HUES6 (cell line): Measurements from ENCODE around the gene PARD3.

Source experiments
- H3K27ac ChIP-seq: 2 replicates; pipeline ENCODE4 v1.7.0; 2013; ENCODE audit warnings: low read depth, mild to moderate bottlenecking, low read length, inconsistent platforms
- H3K27me3 ChIP-seq: 2 replicates; pipeline ENCODE4 v1.6.1; 2013; ENCODE audit warnings: low read length; ENCODE audit not compliant: control insufficient read depth, insufficient read depth
- H3K36me3 ChIP-seq: 2 replicates; pipeline ENCODE4 v1.6.1; 2013; ENCODE audit warnings: low read length; ENCODE audit not compliant: control insufficient read depth, insufficient read depth
- H3K4me1 ChIP-seq: 2 replicates; pipeline ENCODE4 v1.6.1; 2013; ENCODE audit warnings: low read length; ENCODE audit not compliant: control insufficient read depth, insufficient read depth
- H3K4me3 ChIP-seq: 2 replicates; pipeline ENCODE4 v1.5.1; 2013; ENCODE audit warnings: low read depth, low read length
- H3K9ac ChIP-seq: one replicate; pipeline ENCODE4 v1.6.1; 2013; ENCODE audit warnings: mild to moderate bottlenecking, low read length
- H3K9me3 ChIP-seq: 2 replicates; pipeline ENCODE4 v1.6.1; 2013; ENCODE audit warnings: low read depth, low read length; ENCODE audit not compliant: control insufficient read depth, insufficient read depth

The PARD3 gene

GRCh38 chr10:34231441-34232180 lies 583.5 kb downstream of the PARD3 start:
- Histone ChIP-seq H3K4me3 (no peak overlapping the region), H3K27me3 (no peaks in the 10 kb centered on the region), H3K36me3 (no peaks in the 10 kb centered on the region), H3K9ac (no peak overlapping the region), H3K27ac (no peak overlapping the region), H3K4me1 (peaks cover 7% of the 10 kb centered on the region), H3K9me3 (no peaks in the 10 kb centered on the region)

DNA sequence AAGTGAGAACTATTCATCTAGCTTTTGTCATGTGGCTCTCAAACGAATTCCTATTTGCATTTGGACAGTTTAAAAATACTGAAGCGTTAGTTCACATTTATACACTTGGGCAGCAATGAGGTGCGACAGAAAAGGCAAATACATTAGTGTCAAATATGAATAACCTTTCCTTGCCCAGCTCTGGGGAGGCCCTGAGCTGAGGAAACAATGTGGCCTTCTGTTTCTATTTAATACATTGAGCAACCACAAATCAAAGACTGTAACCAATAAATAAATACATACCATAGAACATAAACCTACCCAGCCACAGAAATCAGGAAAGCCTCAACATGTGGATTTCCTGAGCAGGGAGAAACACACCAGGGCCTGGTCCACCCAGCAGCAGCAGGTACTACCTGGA lies 585.2 kb downstream of the PARD3 start:
- Histone ChIP-seq H3K27me3 (no peaks in the 10 kb centered on the region), H3K4me1 (no peaks in the 10 kb centered on the region), H3K9ac (no peak overlapping the region), H3K9me3 (no peaks in the 10 kb centered on the region), H3K36me3 (no peaks in the 10 kb centered on the region), H3K4me3 (no peak overlapping the region), H3K27ac (no peak overlapping the region)

DNA sequence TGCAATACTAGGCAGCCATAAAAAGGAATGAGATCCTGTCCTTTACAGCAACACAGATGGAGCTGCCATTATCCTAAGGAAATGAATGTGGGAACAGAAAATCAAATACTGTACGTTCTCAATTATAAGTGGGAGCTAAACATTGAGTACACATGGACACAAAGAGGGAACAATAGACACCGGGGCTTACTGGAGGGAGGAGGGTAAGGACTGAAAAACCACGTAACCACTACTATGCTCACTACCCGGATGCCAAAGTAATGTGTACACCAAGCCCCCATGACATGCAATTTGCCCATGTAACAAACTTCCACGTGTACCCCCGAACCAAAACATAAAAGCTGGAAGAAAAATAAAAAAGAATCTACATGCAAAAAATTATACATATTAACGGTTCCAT lies 587.0 kb downstream of the PARD3 start:
- no peaks in the 10 kb centered on the region for H3K4me1 ChIP-seq
- H3K9me3 ChIP-seq = no peaks in the 10 kb centered on the region
- no peak overlapping the region for H3K4me3 ChIP-seq
- H3K27me3 ChIP-seq = no peaks in the 10 kb centered on the region
- no peak overlapping the region for H3K9ac ChIP-seq
- H3K36me3 ChIP-seq = no peaks in the 10 kb centered on the region
- H3K27ac ChIP-seq = no peak overlapping the region

GRCh38 chr10:34224639-34225038 lies 590.5 kb downstream of the PARD3 start:
- H3K4me1 ChIP-seq = peaks cover 1% of the 10 kb centered on the region; the same call in 1 of the 2 replicates
- H3K27me3 ChIP-seq = no peaks in the 10 kb centered on the region
- no peak overlapping the region for H3K27ac ChIP-seq
- no peaks in the 10 kb centered on the region for H3K36me3 ChIP-seq
- H3K4me3 ChIP-seq = no peak overlapping the region
- H3K9ac ChIP-seq = no peak overlapping the region
- H3K9me3 ChIP-seq = no peaks in the 10 kb centered on the region

DNA sequence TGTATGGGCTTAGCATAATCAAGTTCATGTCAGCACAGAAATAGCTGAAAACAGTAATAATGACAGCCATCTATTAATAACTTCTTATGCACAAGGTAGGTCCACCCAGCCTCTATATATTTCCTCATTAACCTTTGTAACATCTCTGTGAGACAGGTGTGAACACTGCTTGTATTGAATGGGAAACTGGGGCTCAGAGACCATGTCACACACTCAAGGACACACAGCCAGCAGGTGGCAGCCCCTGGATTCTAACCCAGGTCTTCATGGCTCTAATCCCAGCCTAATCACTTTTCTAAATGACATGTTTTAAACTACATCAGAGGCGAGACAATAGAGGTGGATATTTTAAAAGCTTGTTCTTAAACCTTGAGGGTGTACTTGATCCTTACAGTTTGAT lies 591.4 kb downstream of the PARD3 start:
- Histone ChIP-seq H3K27me3 (no peaks in the 10 kb centered on the region), H3K36me3 (no peaks in the 10 kb centered on the region), H3K9me3 (no peaks in the 10 kb centered on the region), H3K9ac (no peak overlapping the region), H3K4me3 (no peak overlapping the region), H3K4me1 (peaks cover 5% of the 10 kb centered on the region; the same call in 1 of the 2 replicates), H3K27ac (no peak overlapping the region)

GRCh38 chr10:34222359-34222758 lies 592.7 kb downstream of the PARD3 start:
- no peak overlapping the region for H3K27ac ChIP-seq
- H3K27me3 ChIP-seq = no peaks in the 10 kb centered on the region
- H3K4me3 ChIP-seq = no peak overlapping the region
- H3K36me3 ChIP-seq = no peaks in the 10 kb centered on the region
- H3K9me3 ChIP-seq = no peaks in the 10 kb centered on the region
- H3K9ac ChIP-seq = no peak overlapping the region
- H3K4me1 ChIP-seq = peaks cover 5% of the 10 kb centered on the region; the same call in 1 of the 2 replicates

DNA sequence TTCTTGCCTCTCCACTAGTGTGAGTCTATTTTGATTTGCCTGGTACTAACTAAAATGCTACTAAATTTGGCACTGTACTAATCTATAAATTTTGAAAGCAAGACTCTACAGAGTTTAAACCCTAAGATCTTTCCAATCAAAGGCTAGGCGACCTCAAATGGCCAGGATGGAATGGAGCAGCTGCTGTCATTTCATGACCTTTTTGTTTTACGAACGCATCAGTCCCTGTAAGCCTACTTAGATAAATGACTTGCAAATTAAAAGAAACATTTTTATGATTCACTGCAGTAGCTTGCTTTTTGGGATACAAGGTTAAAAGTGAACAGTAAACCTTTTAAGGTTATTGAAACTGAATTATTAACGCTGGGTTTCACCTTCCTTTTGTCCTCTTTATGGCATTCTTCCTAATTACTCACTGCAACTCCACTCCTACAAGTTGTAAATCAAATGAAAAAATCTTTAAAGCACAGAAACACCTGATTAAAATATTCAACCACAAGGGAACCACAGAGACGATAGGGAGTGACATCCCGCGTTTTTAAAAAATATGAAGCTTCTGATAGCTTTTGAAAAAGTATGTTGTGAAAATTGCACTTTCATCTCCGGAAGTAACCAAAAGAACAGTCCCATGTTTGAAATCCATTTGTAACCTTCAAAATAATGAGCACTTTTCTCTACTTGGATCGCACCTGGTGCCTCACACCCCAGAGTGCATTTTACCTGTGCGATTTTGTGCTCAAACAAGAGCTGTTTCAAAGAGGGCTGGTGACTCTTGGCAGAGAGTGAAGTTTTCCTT lies 595.1 kb downstream of the PARD3 start:
- H3K27me3 ChIP-seq = no peaks in the 10 kb centered on the region
- no peak overlapping the region for H3K4me3 ChIP-seq
- no peaks in the 10 kb centered on the region for H3K9me3 ChIP-seq
- H3K9ac ChIP-seq = no peak overlapping the region
- H3K36me3 ChIP-seq = no peaks in the 10 kb centered on the region
- H3K27ac ChIP-seq = no peak overlapping the region
- H3K4me1 ChIP-seq = peaks cover 7% of the 10 kb centered on the region

- Histone ChIP-seq H3K9me3 (no peaks in the 10 kb centered on the region), H3K4me1 (peaks cover 7% of the 10 kb centered on the region), H3K4me3 (no peak overlapping the region), H3K27ac (no peak overlapping the region), H3K9ac (no peak overlapping the region), H3K27me3 (no peaks in the 10 kb centered on the region), H3K36me3 (no peaks in the 10 kb centered on the region)
These were observed 597.6 kb downstream of the PARD3 start for GRCh38 chr10:34217524-34217923.

- Histone ChIP-seq H3K4me3 (no peak overlapping the region), H3K36me3 (no peaks in the 10 kb centered on the region), H3K9ac (no peak overlapping the region), H3K27ac (no peak overlapping the region), H3K4me1 (peaks cover 7% of the 10 kb centered on the region), H3K9me3 (no peaks in the 10 kb centered on the region), H3K27me3 (no peaks in the 10 kb centered on the region)
These were observed 598.6 kb downstream of the PARD3 start for GRCh38 chr10:34216348-34216945.

- no peaks in the 10 kb centered on the region for H3K9me3 ChIP-seq
- H3K36me3 ChIP-seq = no peaks in the 10 kb centered on the region
- peaks cover 3% of the 10 kb centered on the region; the same call in 1 of the 2 replicates for H3K4me1 ChIP-seq
- no peak overlapping the region for H3K27ac ChIP-seq
- no peak overlapping the region for H3K4me3 ChIP-seq
- H3K27me3 ChIP-seq = no peaks in the 10 kb centered on the region
- H3K9ac ChIP-seq = no peak overlapping the region
These were observed 601.3 kb downstream of the PARD3 start for GRCh38 chr10:34213805-34214197.
